ENCODE results near the gene DOK7. TPM values are rescaled to one million over a fixed set of nuclear protein-coding genes. Genes with fewer than 3 reads are reported as not detected.
A peak's percentile ranks its signal among the peaks of the same experiment; 100 is the strongest.

The DOK7 gene
- total RNA-seq, 2 donors from 2014 or later = not detected

DNA sequence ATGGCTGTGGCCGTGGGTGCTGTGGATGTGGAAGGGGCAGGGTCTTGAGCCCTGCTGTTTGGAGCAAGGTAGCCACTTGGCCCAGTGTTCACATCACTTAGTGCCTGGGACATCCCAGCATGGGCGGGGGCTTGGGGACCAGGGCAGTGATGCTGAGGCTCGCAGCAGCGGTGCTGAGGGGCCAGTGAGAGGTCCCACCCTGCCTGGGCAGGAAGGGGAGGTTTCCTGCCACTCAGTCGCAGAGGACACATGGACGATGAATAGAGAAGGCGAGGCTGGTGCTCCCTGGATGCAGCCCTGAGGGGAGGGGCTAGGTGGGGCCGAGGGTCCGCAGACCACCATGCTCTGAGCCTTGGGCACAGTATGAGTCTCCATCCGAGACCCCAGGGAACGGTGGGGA, 25.7 kb downstream of the DOK7 start:
- H3K4me1 Mint-ChIP-seq = no peaks in the 10 kb centered on the region
- H3K9me3 Mint-ChIP-seq = no peaks in the 10 kb centered on the region
- H3K36me3 Mint-ChIP-seq (ENCODE audit: low read depth) = no peaks in the 10 kb centered on the region
- H3K4me3 Mint-ChIP-seq = no peak overlapping the region
- H3K27me3 Mint-ChIP-seq = peaks cover 5% of the 10 kb centered on the region
- no peak for ATAC-seq (replicated peaks)
- no peak overlapping the region for H3K27ac Mint-ChIP-seq

GRCh38 chr4:3489451-3489962, 26.4 kb downstream of the DOK7 start:
- H3K36me3 Mint-ChIP-seq (ENCODE audit: low read depth) = no peaks in the 10 kb centered on the region
- ATAC-seq (replicated peaks) = peak; percentile 49
- H3K4me3 Mint-ChIP-seq = no peak overlapping the region
- peaks cover 5% of the 10 kb centered on the region for H3K27me3 Mint-ChIP-seq
- H3K4me1 Mint-ChIP-seq = no peaks in the 10 kb centered on the region
- no peak overlapping the region for H3K27ac Mint-ChIP-seq
- no peaks in the 10 kb centered on the region for H3K9me3 Mint-ChIP-seq

DNA sequence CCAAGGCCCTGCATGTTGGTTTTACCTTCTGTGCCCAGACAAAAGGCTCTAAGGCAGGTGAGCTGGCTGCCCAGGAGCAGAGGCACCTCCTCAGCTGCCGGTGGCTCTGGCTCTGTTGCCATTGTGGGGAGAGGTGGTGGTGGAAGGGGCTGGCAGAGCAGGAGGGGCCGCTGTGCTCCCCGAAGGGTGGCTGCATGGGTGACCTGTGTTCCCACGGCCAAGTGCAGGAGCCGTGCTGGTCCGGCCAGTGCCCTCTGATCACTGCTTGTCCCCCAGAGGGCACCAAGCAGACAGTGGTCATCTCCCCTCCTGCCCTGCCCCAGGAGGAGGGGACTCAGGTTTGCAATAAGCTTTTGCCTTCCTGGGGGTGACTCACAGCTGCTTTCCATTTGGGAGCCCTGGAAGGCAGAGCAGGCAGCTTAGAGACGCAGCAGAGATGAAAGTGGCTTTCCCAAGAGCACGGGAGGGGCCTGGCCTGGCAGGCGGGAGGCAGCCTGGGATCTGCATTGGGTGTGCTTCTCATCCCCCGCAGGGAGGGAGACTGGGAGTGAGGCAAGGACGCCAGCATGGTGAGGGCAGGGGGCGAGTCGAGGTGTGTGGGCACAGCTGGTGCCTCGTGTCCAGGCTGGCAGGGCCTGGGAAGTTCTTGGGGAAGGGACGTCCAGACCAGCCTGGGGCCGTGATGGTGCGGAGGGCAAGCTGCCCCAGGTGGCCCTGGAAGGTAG, 28.7 kb downstream of the DOK7 start:
- Mint-ChIP-seq H3K27ac (no peak overlapping the region), H3K36me3 (ENCODE audit: low read depth) (no peaks in the 10 kb centered on the region), H3K27me3 (peaks cover 5% of the 10 kb centered on the region), H3K9me3 (no peaks in the 10 kb centered on the region), H3K4me3 (no peak overlapping the region), H3K4me1 (no peaks in the 10 kb centered on the region)
- ATAC-seq (replicated peaks) = no peak

GRCh38 chr4:3492741-3493719, 29.9 kb downstream of the DOK7 start:
- no peaks in the 10 kb centered on the region for H3K4me1 Mint-ChIP-seq
- no peak for ATAC-seq (replicated peaks)

GRCh38 chr4:3493720-3494461, 30.8 kb downstream of the DOK7 start:
- Mint-ChIP-seq H3K4me1 (no peaks in the 10 kb centered on the region), H3K27ac (no peak overlapping the region), H3K9me3 (no peaks in the 10 kb centered on the region), H3K36me3 (ENCODE audit: low read depth) (no peaks in the 10 kb centered on the region), H3K4me3 (no peak overlapping the region), H3K27me3 (peaks cover 5% of the 10 kb centered on the region)
- ATAC-seq (replicated peaks) = no peak

More at GRCh38 chr4:3492741-3493719, 29.9 kb downstream of the DOK7 start:
- Mint-ChIP-seq H3K27ac (no peak overlapping the region), H3K4me3 (no peak overlapping the region), H3K36me3 (ENCODE audit: low read depth) (no peaks in the 10 kb centered on the region), H3K27me3 (peaks cover 5% of the 10 kb centered on the region), H3K9me3 (no peaks in the 10 kb centered on the region)

DNA sequence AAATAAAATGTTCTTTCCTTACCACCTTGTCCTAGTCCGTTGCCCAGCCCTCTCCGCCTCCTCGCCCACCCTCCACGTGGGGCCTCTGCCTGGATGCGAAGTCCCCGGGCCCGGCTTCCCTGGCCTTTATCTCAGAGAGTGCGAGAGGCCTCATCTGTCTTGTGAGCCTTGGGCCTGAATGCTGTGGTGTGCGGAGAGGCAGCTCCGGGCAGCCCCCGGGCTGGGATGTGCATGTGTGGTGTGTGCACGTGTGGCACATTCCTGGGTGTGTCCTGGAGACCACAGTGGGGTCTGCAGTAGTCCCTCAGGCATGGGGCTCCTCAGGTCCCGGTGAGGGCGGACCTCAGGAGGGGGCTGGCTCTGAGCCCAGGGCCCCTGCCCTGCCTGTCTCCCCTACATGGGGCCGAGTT, 31.4 kb downstream of the DOK7 start:
- no peaks in the 10 kb centered on the region for H3K4me1 Mint-ChIP-seq
- ATAC-seq (replicated peaks) = no peak

GRCh38 chr4:3495204-3495975, 32.3 kb downstream of the DOK7 start:
- Mint-ChIP-seq H3K9me3 (no peaks in the 10 kb centered on the region), H3K4me3 (no peak overlapping the region), H3K27ac (no peak overlapping the region), H3K4me1 (no peaks in the 10 kb centered on the region), H3K36me3 (ENCODE audit: low read depth) (no peaks in the 10 kb centered on the region), H3K27me3 (peaks cover 5% of the 10 kb centered on the region)
- no peak for ATAC-seq (replicated peaks)

More for the DNA sequence above, 31.4 kb downstream of the DOK7 start:
- no peak overlapping the region for H3K27ac Mint-ChIP-seq
- H3K9me3 Mint-ChIP-seq = no peaks in the 10 kb centered on the region
- peaks cover 5% of the 10 kb centered on the region for H3K27me3 Mint-ChIP-seq
- no peaks in the 10 kb centered on the region for H3K36me3 Mint-ChIP-seq (ENCODE audit: low read depth)
- H3K4me3 Mint-ChIP-seq = no peak overlapping the region

DNA sequence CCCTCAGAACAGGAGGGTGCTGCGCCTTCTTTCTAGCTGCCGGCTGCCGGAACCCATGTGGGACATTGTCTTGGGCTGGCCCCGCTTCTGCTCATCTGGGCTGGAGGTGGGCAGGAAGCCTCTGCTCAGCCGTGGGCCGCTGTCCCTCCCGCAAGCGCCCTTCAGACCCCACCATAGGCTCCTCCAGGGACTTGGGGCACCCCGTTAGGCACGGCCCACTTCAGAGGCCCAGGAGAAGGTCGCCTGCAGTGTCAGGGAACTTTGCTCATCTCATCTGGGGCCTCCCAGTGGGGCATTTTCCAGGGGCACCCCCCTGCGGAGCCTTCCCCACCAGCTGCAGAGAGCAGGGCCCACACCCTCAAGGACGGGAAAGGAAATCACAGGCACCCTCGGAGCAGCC, 32.9 kb downstream of the DOK7 start:
- H3K36me3 Mint-ChIP-seq (ENCODE audit: low read depth) = no peaks in the 10 kb centered on the region
- ATAC-seq (replicated peaks) = no peak
- H3K4me3 Mint-ChIP-seq = no peak overlapping the region
- no peak overlapping the region for H3K27ac Mint-ChIP-seq
- peaks cover 5% of the 10 kb centered on the region for H3K27me3 Mint-ChIP-seq
- no peaks in the 10 kb centered on the region for H3K4me1 Mint-ChIP-seq
- no peaks in the 10 kb centered on the region for H3K9me3 Mint-ChIP-seq

GRCh38 chr4:3497095-3497494, 34.0 kb downstream of the DOK7 start:
- Mint-ChIP-seq H3K9me3 (no peaks in the 10 kb centered on the region), H3K4me1 (no peaks in the 10 kb centered on the region), H3K36me3 (ENCODE audit: low read depth) (no peaks in the 10 kb centered on the region), H3K4me3 (no peak overlapping the region), H3K27me3 (no peaks in the 10 kb centered on the region), H3K27ac (no peak overlapping the region)
- no peak for ATAC-seq (replicated peaks)

GRCh38 chr4:3497523-3498389, 34.6 kb downstream of the DOK7 start:
- H3K4me1 Mint-ChIP-seq = no peaks in the 10 kb centered on the region
- H3K27me3 Mint-ChIP-seq = no peaks in the 10 kb centered on the region
- H3K9me3 Mint-ChIP-seq = no peaks in the 10 kb centered on the region
- H3K36me3 Mint-ChIP-seq (ENCODE audit: low read depth) = no peaks in the 10 kb centered on the region
- no peak overlapping the region for H3K4me3 Mint-ChIP-seq
- no peak for ATAC-seq (replicated peaks)
- no peak overlapping the region for H3K27ac Mint-ChIP-seq

DNA sequence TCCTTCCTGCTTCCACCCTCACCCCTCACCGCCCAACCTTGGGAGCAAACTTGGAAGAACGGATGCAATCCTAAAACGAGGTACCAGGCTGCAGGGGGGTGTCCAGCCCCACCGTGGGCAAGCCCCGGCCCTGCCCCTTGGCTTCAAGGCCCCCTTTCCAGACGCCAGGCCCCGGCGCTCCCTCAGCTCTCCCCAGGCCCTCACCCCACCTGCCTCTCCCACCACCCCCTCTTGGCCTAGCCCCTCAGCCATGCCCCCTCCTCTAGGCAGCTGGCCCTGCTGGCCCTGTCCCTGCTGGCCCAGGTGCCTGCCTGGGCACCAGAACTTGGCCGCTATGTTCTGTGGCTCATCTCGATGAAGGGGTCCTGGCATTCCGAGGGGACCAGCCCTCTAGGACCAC, 35.3 kb downstream of the DOK7 start:
- H3K27me3 Mint-ChIP-seq = no peaks in the 10 kb centered on the region
- no peak overlapping the region for H3K4me3 Mint-ChIP-seq
- peaks cover 4% of the 10 kb centered on the region for H3K36me3 Mint-ChIP-seq (ENCODE audit: low read depth)
- H3K9me3 Mint-ChIP-seq = no peaks in the 10 kb centered on the region
- peaks cover 3% of the 10 kb centered on the region for H3K4me1 Mint-ChIP-seq
- no peak for ATAC-seq (replicated peaks)
- H3K27ac Mint-ChIP-seq = no peak overlapping the region

- no peak for ATAC-seq (replicated peaks)
- H3K27ac Mint-ChIP-seq = no peak overlapping the region
- H3K4me1 Mint-ChIP-seq = peaks cover 7% of the 10 kb centered on the region
- H3K9me3 Mint-ChIP-seq = no peaks in the 10 kb centered on the region
- peaks cover 7% of the 10 kb centered on the region for H3K36me3 Mint-ChIP-seq (ENCODE audit: low read depth)
- H3K27me3 Mint-ChIP-seq = no peaks in the 10 kb centered on the region
- no peak overlapping the region for H3K4me3 Mint-ChIP-seq
Observed at GRCh38 chr4:3498901-3499510, 35.9 kb downstream of the DOK7 start.

GRCh38 chr4:3499710-3500109, 36.6 kb downstream of the DOK7 start:
- Mint-ChIP-seq H3K27me3 (no peaks in the 10 kb centered on the region), H3K9me3 (no peaks in the 10 kb centered on the region), H3K4me1 (peaks cover 7% of the 10 kb centered on the region), H3K27ac (no peak overlapping the region), H3K4me3 (no peak overlapping the region), H3K36me3 (ENCODE audit: low read depth) (peaks cover 10% of the 10 kb centered on the region)
- ATAC-seq (replicated peaks) = no peak
